Measurements from ENCODE around the gene SIK3.

GRCh38 chr11:116893437-116893836 is 204.8 kb downstream of the SIK3 start:
- TF ChIP-seq, protein P1, sequence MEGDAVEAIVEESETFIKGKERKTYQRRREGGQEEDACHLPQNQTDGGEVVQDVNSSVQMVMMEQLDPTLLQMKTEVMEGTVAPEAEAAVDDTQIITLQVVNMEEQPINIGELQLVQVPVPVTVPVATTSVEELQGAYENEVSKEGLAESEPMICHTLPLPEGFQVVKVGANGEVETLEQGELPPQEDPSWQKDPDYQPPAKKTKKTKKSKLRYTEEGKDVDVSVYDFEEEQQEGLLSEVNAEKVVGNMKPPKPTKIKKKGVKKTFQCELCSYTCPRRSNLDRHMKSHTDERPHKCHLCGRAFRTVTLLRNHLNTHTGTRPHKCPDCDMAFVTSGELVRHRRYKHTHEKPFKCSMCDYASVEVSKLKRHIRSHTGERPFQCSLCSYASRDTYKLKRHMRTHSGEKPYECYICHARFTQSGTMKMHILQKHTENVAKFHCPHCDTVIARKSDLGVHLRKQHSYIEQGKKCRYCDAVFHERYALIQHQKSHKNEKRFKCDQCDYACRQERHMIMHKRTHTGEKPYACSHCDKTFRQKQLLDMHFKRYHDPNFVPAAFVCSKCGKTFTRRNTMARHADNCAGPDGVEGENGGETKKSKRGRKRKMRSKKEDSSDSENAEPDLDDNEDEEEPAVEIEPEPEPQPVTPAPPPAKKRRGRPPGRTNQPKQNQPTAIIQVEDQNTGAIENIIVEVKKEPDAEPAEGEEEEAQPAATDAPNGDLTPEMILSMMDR (IDR thresholded peaks at IDR 0.05), result no peak
- TF ChIP-seq POLR2AphosphoS5 (IDR thresholded peaks at IDR 0.05), result no peak
- TF ChIP-seq POLR2A (IDR thresholded peaks at IDR 0.05), result no peak

Data from prostate gland (tissue), 2 donors.